ENCODE results near the gene RIPOR2.
"Not testable (repeated sequence)": the region's sequence is repeated elsewhere in the genome, so short reads cannot be mapped to it uniquely, and the experiment has no call there.

The RIPOR2 gene

DNA sequence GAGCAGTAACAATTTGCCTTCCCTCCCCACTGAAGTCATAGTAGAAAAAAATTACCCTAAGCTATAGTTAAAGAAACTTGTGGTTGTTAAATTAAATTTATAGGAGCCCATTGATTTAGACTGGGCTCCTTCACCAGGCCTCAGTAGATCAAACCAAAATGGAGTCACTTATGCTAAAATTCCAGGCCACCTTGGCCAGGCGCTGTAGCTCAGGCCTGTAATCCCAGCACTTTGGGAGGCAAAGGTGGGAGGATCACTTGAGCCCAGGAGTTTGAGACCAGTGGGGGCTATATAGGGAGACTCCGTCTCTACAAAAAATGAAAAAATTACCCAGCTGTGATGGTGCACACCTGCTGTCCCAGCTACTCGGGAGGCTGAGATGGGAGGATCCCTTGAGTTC, 176.0 kb downstream of the RIPOR2 start:
- FAIRE-seq (no peak), DNase-seq (ENCODE audit: insufficient read length, low spot score) (no peak)
- TF ChIP-seq SPI1 (IDR thresholded peaks at IDR 0.05; ENCODE audit: low read depth, low read length) (no peak), POLR2AphosphoS5 (IDR thresholded peaks at IDR 0.05; ENCODE audit: low read depth, low read length) (no peak), TAF1 (IDR thresholded peaks at IDR 0.05; ENCODE audit: low read depth, low read length) (no peak), POLR2A (IDR thresholded peaks at IDR 0.05; ENCODE audit: low read depth, low read length) (no peak), POU2F2 (IDR thresholded peaks at IDR 0.05; ENCODE audit: low read depth, low read length) (no peak), PAX5 (IDR thresholded peaks at IDR 0.05; ENCODE audit: insufficient read depth, low read length, severe bottlenecking) (no peak)

DNA sequence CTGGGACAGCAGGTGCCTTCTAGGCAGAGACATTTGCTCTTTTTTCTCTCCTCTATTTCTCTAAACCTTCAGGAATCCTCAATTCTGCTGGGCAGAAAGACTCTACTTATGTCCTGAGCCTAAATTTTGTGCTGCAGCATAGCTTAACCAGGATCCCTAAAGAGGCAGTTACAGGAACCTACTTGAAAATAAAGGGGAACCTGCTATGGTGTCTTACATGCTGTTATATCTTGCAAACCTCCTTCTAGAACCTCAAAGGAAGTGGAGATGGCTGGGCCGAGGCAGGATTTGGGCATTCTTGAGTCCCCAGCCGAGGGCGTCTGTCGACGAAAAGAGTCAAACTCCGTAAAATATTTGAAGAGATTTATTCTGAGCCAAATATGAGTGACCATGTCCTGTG, 178.1 kb downstream of the RIPOR2 start:
- FAIRE-seq (no peak), DNase-seq (ENCODE audit: insufficient read length, low spot score) (no peak)
- TF ChIP-seq POU2F2 (IDR thresholded peaks at IDR 0.05; ENCODE audit: low read depth, low read length) (no peak), POLR2AphosphoS5 (IDR thresholded peaks at IDR 0.05; ENCODE audit: low read depth, low read length) (no peak), PAX5 (IDR thresholded peaks at IDR 0.05; ENCODE audit: insufficient read depth, low read length, severe bottlenecking) (no peak), SPI1 (IDR thresholded peaks at IDR 0.05; ENCODE audit: low read depth, low read length) (no peak), POLR2A (IDR thresholded peaks at IDR 0.05; ENCODE audit: low read depth, low read length) (no peak), TAF1 (IDR thresholded peaks at IDR 0.05; ENCODE audit: low read depth, low read length) (no peak)

GRCh38 chr6:24755279-24755678, 180.5 kb downstream of the RIPOR2 start:
- FAIRE-seq (no peak), DNase-seq (ENCODE audit: insufficient read length, low spot score) (no peak)
- no peak for TF ChIP-seq TAF1 (IDR thresholded peaks at IDR 0.05; ENCODE audit: low read depth, low read length)

GRCh38 chr6:24754378-24754777, 181.4 kb downstream of the RIPOR2 start:
- not testable (repeated sequence) for FAIRE-seq

More at GRCh38 chr6:24754378-24754777, 181.4 kb downstream of the RIPOR2 start:
- DNase-seq (ENCODE audit: insufficient read length, low spot score): not testable (repeated sequence)
